BE2C (cell line): ENCODE data around the gene DOC2B.
"Not testable (repeated sequence)": the region's sequence is repeated elsewhere in the genome, so short reads cannot be mapped to it uniquely, and the experiment has no call there.

Experiments
- DNase-seq: peaks from one replicate; pipeline ENCODE4 v3.0.0-alpha.2; 2020
- H3K27me3 ChIP-seq: fragments of 250-450 bp; sonication (Bioruptor Pico); 2 replicates; pipeline ENCODE4 v1.5.1; 2020; ENCODE audit warnings: mild to moderate bottlenecking
- H3K36me3 ChIP-seq: fragments of 250-450 bp; sonication (Bioruptor Pico); 2 replicates; pipeline ENCODE4 v1.5.1; 2020; ENCODE audit warnings: mild to moderate bottlenecking
- H3K4me1 ChIP-seq: fragments of 250-450 bp; sonication (Bioruptor Pico); 2 replicates; pipeline ENCODE4 v1.5.1; 2020
- H3K4me3 ChIP-seq: 2 replicates; pipeline ENCODE4 v1.5.1; 2011; ENCODE audit warnings: low read depth, low read length
- H3K9me3 ChIP-seq: fragments of 250-450 bp; sonication (Bioruptor Pico); 2 replicates; pipeline ENCODE4 v1.5.1; 2020
- TF ChIP-seq, protein P1 (sequence below): IDR thresholded peaks from 2 replicates; pipeline ENCODE4 v1.5.1; 2012; ENCODE audit warnings: mild to moderate bottlenecking, low read depth, low read length

The DOC2B gene

GRCh38 chr17:177155-177554 lies 4.3 kb downstream of the DOC2B start:
- no peaks in the 10 kb centered on the region for H3K36me3 ChIP-seq
- no peak for DNase-seq
- H3K4me1 ChIP-seq: no peaks in the 10 kb centered on the region
- H3K4me3 ChIP-seq: no peak overlapping the region
- H3K9me3 ChIP-seq: no peaks in the 10 kb centered on the region
- TF ChIP-seq, protein P1, sequence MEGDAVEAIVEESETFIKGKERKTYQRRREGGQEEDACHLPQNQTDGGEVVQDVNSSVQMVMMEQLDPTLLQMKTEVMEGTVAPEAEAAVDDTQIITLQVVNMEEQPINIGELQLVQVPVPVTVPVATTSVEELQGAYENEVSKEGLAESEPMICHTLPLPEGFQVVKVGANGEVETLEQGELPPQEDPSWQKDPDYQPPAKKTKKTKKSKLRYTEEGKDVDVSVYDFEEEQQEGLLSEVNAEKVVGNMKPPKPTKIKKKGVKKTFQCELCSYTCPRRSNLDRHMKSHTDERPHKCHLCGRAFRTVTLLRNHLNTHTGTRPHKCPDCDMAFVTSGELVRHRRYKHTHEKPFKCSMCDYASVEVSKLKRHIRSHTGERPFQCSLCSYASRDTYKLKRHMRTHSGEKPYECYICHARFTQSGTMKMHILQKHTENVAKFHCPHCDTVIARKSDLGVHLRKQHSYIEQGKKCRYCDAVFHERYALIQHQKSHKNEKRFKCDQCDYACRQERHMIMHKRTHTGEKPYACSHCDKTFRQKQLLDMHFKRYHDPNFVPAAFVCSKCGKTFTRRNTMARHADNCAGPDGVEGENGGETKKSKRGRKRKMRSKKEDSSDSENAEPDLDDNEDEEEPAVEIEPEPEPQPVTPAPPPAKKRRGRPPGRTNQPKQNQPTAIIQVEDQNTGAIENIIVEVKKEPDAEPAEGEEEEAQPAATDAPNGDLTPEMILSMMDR: no peak
- peaks cover 25% of the 10 kb centered on the region for H3K27me3 ChIP-seq

GRCh38 chr17:173166-173911 lies 8.1 kb downstream of the DOC2B start:
- TF ChIP-seq, protein P1: no peak
- Histone ChIP-seq H3K4me3 (no peak overlapping the region), H3K9me3 (no peaks in the 10 kb centered on the region), H3K27me3 (no peaks in the 10 kb centered on the region), H3K4me1 (no peaks in the 10 kb centered on the region), H3K36me3 (no peaks in the 10 kb centered on the region)
- DNase-seq: no peak

- DNase-seq: no peak
- TF ChIP-seq, protein P1: no peak
- Histone ChIP-seq H3K27me3 (no peaks in the 10 kb centered on the region), H3K4me1 (no peaks in the 10 kb centered on the region), H3K4me3 (no peak overlapping the region), H3K36me3 (no peaks in the 10 kb centered on the region), H3K9me3 (no peaks in the 10 kb centered on the region)
Measured at GRCh38 chr17:172401-172800, 9.0 kb downstream of the DOC2B start.

GRCh38 chr17:171871-172270 lies 9.6 kb downstream of the DOC2B start:
- no peaks in the 10 kb centered on the region for H3K27me3 ChIP-seq
- H3K36me3 ChIP-seq: no peaks in the 10 kb centered on the region
- no peaks in the 10 kb centered on the region for H3K9me3 ChIP-seq
- H3K4me3 ChIP-seq: no peak overlapping the region
- no peak for DNase-seq
- no peaks in the 10 kb centered on the region for H3K4me1 ChIP-seq
- TF ChIP-seq, protein P1: no peak

DNA sequence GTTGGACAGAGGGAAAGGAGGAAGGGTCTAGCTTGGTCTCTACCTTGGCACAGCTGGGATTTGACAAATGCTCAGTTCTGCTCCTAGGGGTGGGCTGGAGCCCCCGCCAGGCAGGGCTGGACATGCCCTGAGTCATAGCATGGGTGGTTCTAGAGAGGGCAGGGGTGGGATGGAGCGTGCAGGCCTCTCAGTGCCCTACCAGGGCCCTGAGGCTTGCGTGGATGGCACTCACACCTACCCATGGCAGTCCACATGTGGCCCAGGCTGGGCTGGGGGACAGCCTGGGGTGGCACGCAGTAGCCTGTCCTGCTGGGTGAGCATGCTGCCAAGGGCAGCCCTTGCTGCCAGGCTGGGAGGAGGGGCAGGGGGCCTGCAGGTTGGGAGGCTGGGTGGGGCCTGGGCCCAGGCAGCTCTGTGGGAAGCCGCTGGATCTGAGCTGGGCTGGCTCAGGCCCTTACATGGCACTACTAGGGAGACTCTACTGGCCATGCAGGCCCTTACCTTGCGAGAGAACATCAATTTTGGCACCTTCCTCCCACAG lies 11.2 kb downstream of the DOC2B start:
- no peaks in the 10 kb centered on the region for H3K4me1 ChIP-seq
- H3K4me3 ChIP-seq: no peak overlapping the region
- no peaks in the 10 kb centered on the region for H3K36me3 ChIP-seq
- H3K27me3 ChIP-seq: no peaks in the 10 kb centered on the region
- no peaks in the 10 kb centered on the region for H3K9me3 ChIP-seq
- no peak for DNase-seq
- TF ChIP-seq, protein P1: no peak

- not testable (repeated sequence) for H3K27me3 ChIP-seq, H3K4me1 ChIP-seq
Measured at GRCh38 chr17:168614-169013, 12.8 kb downstream of the DOC2B start.

More at GRCh38 chr17:168614-169013, 12.8 kb downstream of the DOC2B start:
- not testable (repeated sequence) for H3K4me3 ChIP-seq, H3K9me3 ChIP-seq, H3K36me3 ChIP-seq, DNase-seq
